K562 (cell line): ENCODE measurements around the gene PLS1. TPM values are rescaled to one million over a fixed set of nuclear protein-coding genes. Genes with fewer than 3 reads are reported as not detected.

ENCODE experiments used
- ASH1L ChIP-seq: fragments of 450-650 bp; IDR thresholded peaks from 2 replicates; pipeline ENCODE4 v1.6.1; 2018; ENCODE audit warnings: borderline replicate concordance, mild to moderate bottlenecking, low read depth; ENCODE audit not compliant: partially characterized antibody
- CBX8 ChIP-seq: fragments of 200-600 bp; sonication (generic); IDR thresholded peaks from 2 replicates; pipeline ENCODE4 v1.6.1; 2012; ENCODE audit warnings: borderline replicate concordance, mixed run types, low read depth, mild to moderate bottlenecking, moderate library complexity, mixed read lengths, low read length, control low read depth, inconsistent platforms; ENCODE audit not compliant: poor library complexity, severe bottlenecking; ENCODE audit errors: extremely low read depth
- ELF1 ChIP-seq: fragments of 200-800 bp; sonication (Bioruptor generic); IDR thresholded peaks from 2 replicates; pipeline ENCODE4 v1.6.1; 2016; ENCODE audit warnings: missing genetic modification characterization, missing compliant biosample characterization
- GABPB2 ChIP-seq: fragments of 250-450 bp; sonication (Bioruptor Pico); conservative IDR thresholded peaks from 2 replicates; pipeline ENCODE4 v1.5.1; 2021; ENCODE audit warnings: mild to moderate bottlenecking
- HCFC1 ChIP-seq: IDR thresholded peaks from 2 replicates; pipeline ENCODE4 v1.6.1; 2012; ENCODE audit warnings: low read depth, low read length, improper control_type of control experiment
- HEY1 ChIP-seq: fragments of 250-450 bp; sonication (Bioruptor Pico); IDR thresholded peaks from 2 replicates; pipeline ENCODE4 v1.5.0; 2020; ENCODE audit warnings: mild to moderate bottlenecking, moderate library complexity, borderline replicate concordance
- NBN ChIP-seq: fragments of 450-650 bp; IDR thresholded peaks from 2 replicates; pipeline ENCODE4 v1.6.1; 2016; ENCODE audit warnings: low read depth, mild to moderate bottlenecking
- NCOR1 ChIP-seq: fragments of 450-650 bp; IDR thresholded peaks from 2 replicates; pipeline ENCODE4 v1.6.1; 2016; ENCODE audit warnings: mild to moderate bottlenecking, moderate library complexity
- NEUROD1 ChIP-seq: fragments of 150-350 bp; IDR thresholded peaks from 2 replicates; pipeline ENCODE4 v1.6.1; 2014; ENCODE audit warnings: borderline replicate concordance, low read length, low read depth; ENCODE audit not compliant: partially characterized antibody
- PKNOX1 ChIP-seq: fragments of 450-650 bp; IDR thresholded peaks from 2 replicates; pipeline ENCODE4 v1.6.1; 2016
- PREB ChIP-seq: sonication (generic); formaldehyde crosslinking; IDR thresholded peaks from 2 replicates; pipeline ENCODE4 v1.8.1; 2023; ENCODE audit warnings: mild to moderate bottlenecking, missing genetic modification reagents
- SREBF1 ChIP-seq: fragments of 150-350 bp; IDR thresholded peaks from 2 replicates; pipeline ENCODE4 v1.6.1; 2014; ENCODE audit warnings: antibody characterized with exemption, low read depth, low read length, borderline replicate concordance
- ZNF175 ChIP-seq: fragments of 200-800 bp; sonication (Bioruptor generic); IDR thresholded peaks from 2 replicates; pipeline ENCODE4 v1.6.1; 2016; ENCODE audit warnings: low read depth, mild to moderate bottlenecking, missing genetic modification characterization, missing compliant biosample characterization
- ZNF24 ChIP-seq: fragments of 450-650 bp; IDR thresholded peaks from 2 replicates; pipeline ENCODE4 v1.6.1; 2016
- ZNF75A ChIP-seq: fragments of 450-650 bp; formaldehyde crosslinking; IDR thresholded peaks from 2 replicates; pipeline ENCODE4 v1.4.0; 2020; ENCODE audit warnings: mild to moderate bottlenecking
- polyA plus RNA-seq, 8 experiments: library from polyadenylated mRNA; depleted of rRNA in 4 of 8; stranded (reverse) in 5 of 8; unstranded in 3 of 8; fragments of >200 nt; fragmentation: Nextera tagmentation in 2 of 8; fragmentation: Illumina TruSeq in 1 of 8; extraction: Ambion mirVana in 2 of 8; extraction: Trizol in 1 of 8; gene quantifications; 2 replicates each; pipeline versions ENCODE4 v1.2.1 to v1.2.3, GENCODE V29; 2011 to 2014; ENCODE audit warnings: inconsistent platforms in 1 of 8, missing spikeins in 1 of 8
- total RNA-seq, 7 experiments: library from RNA; depleted of rRNA in 6 of 7; stranded (reverse); fragments of >200 nt in 6 of 7; fragmentation: Illumina TruSeq in 2 of 7; extraction: Trizol in 2 of 7; gene quantifications; 2 replicates each; pipeline versions ENCODE4 v1.2.1 to v1.2.3, GENCODE V29; 2011 to 2021; ENCODE audit warnings: low replicate concordance in 1 of 7
- TF ChIP-seq, protein P1 (sequence below): fragments of 450-650 bp; IDR thresholded peaks from one replicate; pipeline ENCODE4 v1.6.1; 2018; ENCODE audit warnings: mild to moderate bottlenecking, moderate library complexity; ENCODE audit not compliant: partially characterized antibody
- TF ChIP-seq, protein P2 (sequence below): fragments of 450-650 bp; IDR thresholded peaks from 2 replicates; pipeline ENCODE4 v1.7.0; 2016; ENCODE audit warnings: borderline replicate concordance
- TF ChIP-seq, protein P3 (sequence below): IDR thresholded peaks from 3 replicates; pipeline ENCODE4 v1.6.1; 2011; ENCODE audit warnings: borderline replicate concordance, mild to moderate bottlenecking, moderate library complexity; ENCODE audit not compliant: insufficient read length; ENCODE audit errors: extremely low read depth

The PLS1 gene
- total and polyA plus RNA-seq, 9 of the 15 experiments (the other 6 are each of a cell fraction or from before 2014, with no cell fraction given): 6.1 to 21.3 (median 13.0) TPM

DNA sequence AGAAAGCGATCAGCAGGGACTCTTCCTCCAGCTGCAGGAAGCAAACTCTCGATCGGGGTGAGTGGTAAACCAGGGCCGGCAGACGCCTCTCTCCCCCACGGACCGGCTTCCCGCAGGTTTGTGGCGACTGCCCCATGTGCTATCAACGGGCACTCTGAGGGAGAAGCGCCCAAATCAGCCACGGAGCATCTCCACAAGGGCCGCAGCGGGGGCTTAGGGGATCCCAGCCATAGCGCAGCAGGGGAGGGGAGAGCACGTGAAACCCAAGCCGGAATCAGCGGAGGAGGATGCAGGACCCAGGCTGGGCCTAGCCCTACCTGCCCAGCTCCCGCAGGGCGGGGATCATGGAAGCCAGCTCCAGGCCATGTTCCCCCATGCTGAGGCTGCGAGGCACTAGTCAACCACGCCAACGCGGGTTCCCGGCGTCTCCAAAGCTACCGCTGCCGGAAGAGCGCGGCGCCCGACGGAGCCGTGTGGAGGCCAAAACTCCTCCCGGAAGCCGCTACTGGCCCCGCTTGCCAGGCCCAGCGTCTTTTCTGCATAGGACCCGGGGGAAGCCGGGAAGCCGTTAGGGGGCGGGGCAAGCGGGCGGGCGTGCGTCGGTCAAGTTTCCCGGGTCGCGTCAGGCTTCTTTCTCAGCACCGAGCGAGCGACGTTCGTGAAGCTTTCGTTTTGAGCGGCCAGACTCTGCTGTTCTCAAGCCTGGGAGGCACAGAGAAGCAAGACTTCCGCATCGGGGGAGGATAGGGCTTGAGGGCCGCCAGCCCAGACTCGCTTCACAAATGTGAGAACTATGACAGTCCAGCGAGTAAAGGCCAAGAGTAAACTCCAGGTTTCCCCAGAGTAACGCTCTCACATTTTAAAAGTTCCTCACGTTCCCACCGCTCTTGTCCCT, 17.6 kb upstream of the PLS1 start, which contains the start of gene ATR (continued):
- TF ChIP-seq ELF1: peak; percentile 99
- TF ChIP-seq PKNOX1: peak; percentile 90
- peak; percentile 80 for TF ChIP-seq HCFC1
- no peak for TF ChIP-seq GABPB2 (CRISPR knock-in tag)
- TF ChIP-seq SREBF1: no peak
- no peak for TF ChIP-seq CBX8
- TF ChIP-seq HEY1 (CRISPR knock-in tag): no peak
- peak; percentile 96 for TF ChIP-seq NBN
- peak; percentile 62; the same call in 1 of the 2 replicates for TF ChIP-seq NCOR1
- TF ChIP-seq, protein P1, sequence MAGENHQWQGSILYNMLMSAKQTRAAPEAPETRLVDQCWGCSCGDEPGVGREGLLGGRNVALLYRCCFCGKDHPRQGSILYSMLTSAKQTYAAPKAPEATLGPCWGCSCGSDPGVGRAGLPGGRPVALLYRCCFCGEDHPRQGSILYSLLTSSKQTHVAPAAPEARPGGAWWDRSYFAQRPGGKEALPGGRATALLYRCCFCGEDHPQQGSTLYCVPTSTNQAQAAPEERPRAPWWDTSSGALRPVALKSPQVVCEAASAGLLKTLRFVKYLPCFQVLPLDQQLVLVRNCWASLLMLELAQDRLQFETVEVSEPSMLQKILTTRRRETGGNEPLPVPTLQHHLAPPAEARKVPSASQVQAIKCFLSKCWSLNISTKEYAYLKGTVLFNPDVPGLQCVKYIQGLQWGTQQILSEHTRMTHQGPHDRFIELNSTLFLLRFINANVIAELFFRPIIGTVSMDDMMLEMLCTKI: no peak
- peak; percentile 59 for TF ChIP-seq ASH1L
- peak; percentile 83 for TF ChIP-seq ZNF24
- TF ChIP-seq ZNF75A (CRISPR knock-in tag): no peak
- TF ChIP-seq, protein P2, sequence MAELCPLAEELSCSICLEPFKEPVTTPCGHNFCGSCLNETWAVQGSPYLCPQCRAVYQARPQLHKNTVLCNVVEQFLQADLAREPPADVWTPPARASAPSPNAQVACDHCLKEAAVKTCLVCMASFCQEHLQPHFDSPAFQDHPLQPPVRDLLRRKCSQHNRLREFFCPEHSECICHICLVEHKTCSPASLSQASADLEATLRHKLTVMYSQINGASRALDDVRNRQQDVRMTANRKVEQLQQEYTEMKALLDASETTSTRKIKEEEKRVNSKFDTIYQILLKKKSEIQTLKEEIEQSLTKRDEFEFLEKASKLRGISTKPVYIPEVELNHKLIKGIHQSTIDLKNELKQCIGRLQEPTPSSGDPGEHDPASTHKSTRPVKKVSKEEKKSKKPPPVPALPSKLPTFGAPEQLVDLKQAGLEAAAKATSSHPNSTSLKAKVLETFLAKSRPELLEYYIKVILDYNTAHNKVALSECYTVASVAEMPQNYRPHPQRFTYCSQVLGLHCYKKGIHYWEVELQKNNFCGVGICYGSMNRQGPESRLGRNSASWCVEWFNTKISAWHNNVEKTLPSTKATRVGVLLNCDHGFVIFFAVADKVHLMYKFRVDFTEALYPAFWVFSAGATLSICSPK: no peak
- TF ChIP-seq, protein P3, sequence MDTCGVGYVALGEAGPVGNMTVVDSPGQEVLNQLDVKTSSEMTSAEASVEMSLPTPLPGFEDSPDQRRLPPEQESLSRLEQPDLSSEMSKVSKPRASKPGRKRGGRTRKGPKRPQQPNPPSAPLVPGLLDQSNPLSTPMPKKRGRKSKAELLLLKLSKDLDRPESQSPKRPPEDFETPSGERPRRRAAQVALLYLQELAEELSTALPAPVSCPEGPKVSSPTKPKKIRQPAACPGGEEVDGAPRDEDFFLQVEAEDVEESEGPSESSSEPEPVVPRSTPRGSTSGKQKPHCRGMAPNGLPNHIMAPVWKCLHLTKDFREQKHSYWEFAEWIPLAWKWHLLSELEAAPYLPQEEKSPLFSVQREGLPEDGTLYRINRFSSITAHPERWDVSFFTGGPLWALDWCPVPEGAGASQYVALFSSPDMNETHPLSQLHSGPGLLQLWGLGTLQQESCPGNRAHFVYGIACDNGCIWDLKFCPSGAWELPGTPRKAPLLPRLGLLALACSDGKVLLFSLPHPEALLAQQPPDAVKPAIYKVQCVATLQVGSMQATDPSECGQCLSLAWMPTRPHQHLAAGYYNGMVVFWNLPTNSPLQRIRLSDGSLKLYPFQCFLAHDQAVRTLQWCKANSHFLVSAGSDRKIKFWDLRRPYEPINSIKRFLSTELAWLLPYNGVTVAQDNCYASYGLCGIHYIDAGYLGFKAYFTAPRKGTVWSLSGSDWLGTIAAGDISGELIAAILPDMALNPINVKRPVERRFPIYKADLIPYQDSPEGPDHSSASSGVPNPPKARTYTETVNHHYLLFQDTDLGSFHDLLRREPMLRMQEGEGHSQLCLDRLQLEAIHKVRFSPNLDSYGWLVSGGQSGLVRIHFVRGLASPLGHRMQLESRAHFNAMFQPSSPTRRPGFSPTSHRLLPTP: no peak
- no peak for TF ChIP-seq ZNF175 (CRISPR knock-in tag)
- TF ChIP-seq NEUROD1: peak; percentile 98
- TF ChIP-seq PREB (CRISPR knock-in tag): no peak
